WTC11 (cell line): ENCODE measurements around the gene CNMD. TPM values are rescaled to one million over a fixed set of nuclear protein-coding genes. Genes with fewer than 3 reads are reported as not detected.

Source experiments
- ATAC-seq: fragments of 200-7000 bp; cut with Tn5 transposase; 2 replicates; pipeline ENCODE4 v1.10.0; 2021; ENCODE audit warnings: mild to moderate bottlenecking, moderate library complexity
- CTCF ChIA-PET: fragments of 300-600 bp; sonication (Branson Sonifier 250); formaldehyde crosslinking; loops from one replicate; lab custom pipeline; 2021; ENCODE audit warnings: antibody characterized with exemption; lab: Charles Lee
- POLR2A ChIA-PET: fragments of 350-600 bp; sonication (Branson Sonifier 250); formaldehyde crosslinking; loops from one replicate; lab custom pipeline; 2021; ENCODE audit warnings: antibody characterized with exemption; lab: Charles Lee
- DNase-seq: peaks from one replicate; pipeline ENCODE4 v3.0.0; 2021; ENCODE audit warnings: low spot score
- H3K27ac Mint-ChIP-seq: 2 replicates; pipeline ENCODE4 v1.8.0; 2021; ENCODE audit warnings: mixed read lengths
- H3K27me3 Mint-ChIP-seq: 2 replicates; pipeline ENCODE4 v1.8.0; 2021; ENCODE audit warnings: low read depth, mild to moderate bottlenecking, moderate library complexity, mixed read lengths
- H3K36me3 Mint-ChIP-seq: 2 replicates; pipeline ENCODE4 v1.8.0; 2021; ENCODE audit warnings: mixed read lengths
- H3K4me1 Mint-ChIP-seq: 2 replicates; pipeline ENCODE4 v1.8.0; 2022; ENCODE audit warnings: mixed read lengths
- H3K4me3 Mint-ChIP-seq: 2 replicates; pipeline ENCODE4 v1.8.0; 2021; ENCODE audit warnings: mild to moderate bottlenecking, moderate library complexity, mixed read lengths
- H3K9me3 Mint-ChIP-seq: 2 replicates; pipeline ENCODE4 v1.8.0; 2021; ENCODE audit warnings: mixed read lengths
- EMX1 ChIP-seq: fragments of 250-450 bp; sonication (Bioruptor Pico); IDR thresholded peaks from 2 replicates; pipeline ENCODE4 v1.8.0; 2021; ENCODE audit warnings: mild to moderate bottlenecking
- GRHL2 ChIP-seq: fragments of 250-450 bp; sonication (Bioruptor Pico); IDR thresholded peaks from 2 replicates; pipeline ENCODE4 v1.8.0; 2022; ENCODE audit warnings: mild to moderate bottlenecking, moderate library complexity; ENCODE audit not compliant: insufficient replicate concordance, severe bottlenecking
- JAZF1 ChIP-seq: fragments of 250-450 bp; sonication (Bioruptor Pico); IDR thresholded peaks from 2 replicates; pipeline ENCODE4 v1.9.0; 2021; ENCODE audit warnings: moderate library complexity, mild to moderate bottlenecking, inconsistent platforms
- MYBL2 ChIP-seq: sonication (generic); formaldehyde crosslinking; IDR thresholded peaks from 2 replicates; pipeline ENCODE4 v1.8.1; 2023; ENCODE audit warnings: mild to moderate bottlenecking, moderate library complexity, missing genetic modification reagents
- NFE2L1 ChIP-seq: sonication (generic); formaldehyde crosslinking; IDR thresholded peaks from 2 replicates; pipeline ENCODE4 v1.8.1; 2023; ENCODE audit warnings: missing genetic modification reagents
- SMAD4 ChIP-seq: sonication (generic); formaldehyde crosslinking; IDR thresholded peaks from 2 replicates; pipeline ENCODE4 v1.8.0; 2022; ENCODE audit warnings: mild to moderate bottlenecking, missing genetic modification reagents
- ZNF263 ChIP-seq: sonication (generic); formaldehyde crosslinking; IDR thresholded peaks from 2 replicates; pipeline ENCODE4 v1.8.1; 2022; ENCODE audit warnings: low read depth, mild to moderate bottlenecking, moderate library complexity, missing genetic modification reagents
- total RNA-seq: library from RNA; stranded (reverse); gene quantifications from 3 replicates; pipeline ENCODE4 v1.2.3, GENCODE V29; 2021
- TF ChIP-seq, protein P1 (sequence below): sonication (generic); formaldehyde crosslinking; IDR thresholded peaks from 2 replicates; pipeline ENCODE4 v1.8.0; 2022; ENCODE audit warnings: mild to moderate bottlenecking, missing genetic modification reagents
- TF ChIP-seq, protein P2 (sequence below): sonication (generic); formaldehyde crosslinking; IDR thresholded peaks from 2 replicates; pipeline ENCODE4 v1.8.0; 2023; ENCODE audit warnings: missing genetic modification reagents, mild to moderate bottlenecking, borderline replicate concordance
- TF ChIP-seq, protein P3 (sequence below): sonication (generic); formaldehyde crosslinking; IDR thresholded peaks from 2 replicates; pipeline ENCODE4 v1.8.1; 2022; ENCODE audit warnings: low read depth, missing genetic modification reagents, borderline replicate concordance

CNMD gene
- total RNA-seq, 1 experiment from 2014 or later = 95.1 TPM

DNA sequence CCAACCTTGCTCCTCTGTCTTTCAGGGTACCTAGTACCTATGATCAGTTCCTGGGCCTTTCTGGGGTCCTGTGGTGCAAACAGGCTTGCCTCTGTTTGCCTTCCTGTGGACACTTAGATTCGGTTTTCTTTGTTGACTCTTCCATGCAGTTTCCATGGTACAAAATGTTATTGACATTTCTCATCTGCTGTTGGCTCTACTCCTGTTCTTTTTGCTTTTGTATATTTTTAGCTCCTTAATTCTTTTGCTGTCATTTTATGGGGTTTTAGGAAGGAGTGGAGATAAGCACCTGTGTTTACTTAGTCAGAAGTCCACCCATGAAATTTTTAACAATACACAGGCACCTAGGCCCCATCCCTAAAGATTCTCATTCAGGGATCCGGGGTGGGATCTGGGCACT is 20.5 kb upstream of the CNMD start (continued):
- TF ChIP-seq MYBL2 (CRISPR knock-in tag) = no peak
- TF ChIP-seq, protein P1, sequence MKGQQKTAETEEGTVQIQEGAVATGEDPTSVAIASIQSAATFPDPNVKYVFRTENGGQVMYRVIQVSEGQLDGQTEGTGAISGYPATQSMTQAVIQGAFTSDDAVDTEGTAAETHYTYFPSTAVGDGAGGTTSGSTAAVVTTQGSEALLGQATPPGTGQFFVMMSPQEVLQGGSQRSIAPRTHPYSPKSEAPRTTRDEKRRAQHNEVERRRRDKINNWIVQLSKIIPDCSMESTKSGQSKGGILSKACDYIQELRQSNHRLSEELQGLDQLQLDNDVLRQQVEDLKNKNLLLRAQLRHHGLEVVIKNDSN (CRISPR knock-in tag) = no peak
- TF ChIP-seq, all 79 proteins: peak for 0

DNA sequence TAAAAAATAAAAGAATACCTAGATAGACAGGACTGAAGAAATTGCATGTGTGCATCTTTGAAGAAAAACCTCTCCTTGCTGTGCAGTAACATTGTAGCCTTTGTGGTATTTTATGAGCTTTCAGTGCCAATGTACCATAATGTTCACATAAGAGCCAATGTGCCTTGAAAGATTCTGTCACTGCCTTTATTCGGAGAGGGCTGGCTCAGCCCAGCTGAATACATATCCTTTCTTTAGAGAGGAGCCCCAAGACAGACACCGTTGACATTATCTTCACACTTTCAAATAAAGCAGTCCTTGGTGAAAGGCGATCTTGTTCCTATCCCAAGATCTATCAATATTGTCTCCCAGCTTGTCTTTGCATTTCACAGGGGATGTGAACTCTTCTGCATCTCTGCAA is 18.5 kb upstream of the CNMD start:
- POLR2A ChIA-PET = no interaction called here
- H3K9me3 Mint-ChIP-seq = peaks cover 3% of the 10 kb centered on the region; the same call in 1 of the 2 replicates
- DNase-seq (no peak), ATAC-seq (no peak)
- peaks cover 5% of the 10 kb centered on the region; the same call in 1 of the 2 replicates for H3K4me1 Mint-ChIP-seq
- CTCF ChIA-PET = interaction anchor here (1.0 kb wide), 1 partner anchor 210 kb away, joined by 3 read pairs; no protein-coding TSS in a partner anchor
- TF ChIP-seq SMAD4 (CRISPR knock-in tag) = no peak
- no peak for TF ChIP-seq EMX1
- TF ChIP-seq ZNF263 (CRISPR knock-in tag) = no peak
- TF ChIP-seq GRHL2 (CRISPR knock-in tag) = no peak
- no peak for TF ChIP-seq MYBL2 (CRISPR knock-in tag)
- no peak overlapping the region for H3K4me3 Mint-ChIP-seq
- no peaks in the 10 kb centered on the region for H3K36me3 Mint-ChIP-seq
- H3K27ac Mint-ChIP-seq = no peak overlapping the region
- H3K27me3 Mint-ChIP-seq = no peaks in the 10 kb centered on the region

DNA sequence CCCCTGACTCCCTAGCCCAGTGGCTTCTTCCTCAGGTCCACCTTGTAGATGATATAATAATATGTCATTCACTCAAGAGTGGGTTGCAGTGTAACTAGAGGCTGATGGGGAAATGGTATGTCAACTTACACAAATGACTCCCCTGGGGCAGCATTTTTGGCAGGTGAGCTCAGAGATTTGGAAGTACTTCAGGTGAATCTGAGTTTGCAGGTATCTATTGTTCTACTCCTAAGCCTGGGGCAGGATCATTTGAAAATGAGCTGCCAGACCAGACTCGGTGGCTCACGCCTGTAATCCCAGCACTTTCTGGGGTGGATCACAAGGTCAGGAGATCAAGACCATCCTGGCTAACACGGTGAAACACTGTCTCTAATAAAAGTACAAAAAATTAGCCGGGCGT is 11.6 kb upstream of the CNMD start:
- H3K27me3 Mint-ChIP-seq = no peaks in the 10 kb centered on the region; the same call in 1 of the 2 replicates
- peak; percentile 36; the same call in 1 of the 2 replicates for ATAC-seq
- H3K4me1 Mint-ChIP-seq = no peaks in the 10 kb centered on the region
- H3K9me3 Mint-ChIP-seq = no peaks in the 10 kb centered on the region
- H3K4me3 Mint-ChIP-seq = no peak overlapping the region
- TF ChIP-seq JAZF1 = no peak
- no peak for TF ChIP-seq ZNF263 (CRISPR knock-in tag)
- TF ChIP-seq NFE2L1 (CRISPR knock-in tag) = no peak
- H3K27ac Mint-ChIP-seq = no peak overlapping the region
- ChIA-PET CTCF (interaction anchor here (0.7 to 1.3 kb wide), 2 partner anchors 12 to 284 kb away, joined by 3 to 8 read pairs; no protein-coding TSS in a partner anchor), POLR2A (no interaction called here)
- no peaks in the 10 kb centered on the region for H3K36me3 Mint-ChIP-seq
- no peak for DNase-seq

DNA sequence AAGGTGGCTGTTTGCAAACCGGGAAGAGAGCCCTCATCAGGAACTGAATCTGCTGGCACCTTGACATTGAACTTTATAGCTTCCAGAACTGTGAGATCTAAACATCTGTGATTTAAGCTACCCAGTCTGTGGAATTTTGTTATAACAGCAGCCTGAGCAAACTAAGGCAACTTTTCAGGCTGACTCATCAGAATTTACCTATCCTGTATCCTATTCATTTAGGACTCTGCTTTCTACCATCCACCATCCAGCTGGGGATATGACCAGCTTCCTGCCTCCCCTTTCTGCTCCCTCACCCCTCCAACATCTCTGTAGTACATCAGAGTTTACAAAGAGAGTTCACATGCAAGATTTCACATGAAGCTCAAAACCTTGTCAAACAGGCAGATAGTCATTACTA is 11.1 kb upstream of the CNMD start:
- Mint-ChIP-seq H3K27me3 (peaks cover under 1% of the 10 kb centered on the region; the same call in 1 of the 2 replicates), H3K27ac (no peak overlapping the region), H3K9me3 (no peaks in the 10 kb centered on the region), H3K4me3 (no peak overlapping the region), H3K4me1 (no peaks in the 10 kb centered on the region), H3K36me3 (no peaks in the 10 kb centered on the region)
- TF ChIP-seq, protein P2, sequence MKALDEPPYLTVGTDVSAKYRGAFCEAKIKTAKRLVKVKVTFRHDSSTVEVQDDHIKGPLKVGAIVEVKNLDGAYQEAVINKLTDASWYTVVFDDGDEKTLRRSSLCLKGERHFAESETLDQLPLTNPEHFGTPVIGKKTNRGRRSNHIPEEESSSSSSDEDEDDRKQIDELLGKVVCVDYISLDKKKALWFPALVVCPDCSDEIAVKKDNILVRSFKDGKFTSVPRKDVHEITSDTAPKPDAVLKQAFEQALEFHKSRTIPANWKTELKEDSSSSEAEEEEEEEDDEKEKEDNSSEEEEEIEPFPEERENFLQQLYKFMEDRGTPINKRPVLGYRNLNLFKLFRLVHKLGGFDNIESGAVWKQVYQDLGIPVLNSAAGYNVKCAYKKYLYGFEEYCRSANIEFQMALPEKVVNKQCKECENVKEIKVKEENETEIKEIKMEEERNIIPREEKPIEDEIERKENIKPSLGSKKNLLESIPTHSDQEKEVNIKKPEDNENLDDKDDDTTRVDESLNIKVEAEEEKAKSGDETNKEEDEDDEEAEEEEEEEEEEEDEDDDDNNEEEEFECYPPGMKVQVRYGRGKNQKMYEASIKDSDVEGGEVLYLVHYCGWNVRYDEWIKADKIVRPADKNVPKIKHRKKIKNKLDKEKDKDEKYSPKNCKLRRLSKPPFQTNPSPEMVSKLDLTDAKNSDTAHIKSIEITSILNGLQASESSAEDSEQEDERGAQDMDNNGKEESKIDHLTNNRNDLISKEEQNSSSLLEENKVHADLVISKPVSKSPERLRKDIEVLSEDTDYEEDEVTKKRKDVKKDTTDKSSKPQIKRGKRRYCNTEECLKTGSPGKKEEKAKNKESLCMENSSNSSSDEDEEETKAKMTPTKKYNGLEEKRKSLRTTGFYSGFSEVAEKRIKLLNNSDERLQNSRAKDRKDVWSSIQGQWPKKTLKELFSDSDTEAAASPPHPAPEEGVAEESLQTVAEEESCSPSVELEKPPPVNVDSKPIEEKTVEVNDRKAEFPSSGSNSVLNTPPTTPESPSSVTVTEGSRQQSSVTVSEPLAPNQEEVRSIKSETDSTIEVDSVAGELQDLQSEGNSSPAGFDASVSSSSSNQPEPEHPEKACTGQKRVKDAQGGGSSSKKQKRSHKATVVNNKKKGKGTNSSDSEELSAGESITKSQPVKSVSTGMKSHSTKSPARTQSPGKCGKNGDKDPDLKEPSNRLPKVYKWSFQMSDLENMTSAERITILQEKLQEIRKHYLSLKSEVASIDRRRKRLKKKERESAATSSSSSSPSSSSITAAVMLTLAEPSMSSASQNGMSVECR (CRISPR knock-in tag) = no peak
- TF ChIP-seq NFE2L1 (CRISPR knock-in tag) = no peak
- POLR2A ChIA-PET = no interaction called here
- DNase-seq = no peak
- ATAC-seq = no peak
- CTCF ChIA-PET = interaction anchor here (1.3 kb wide), 1 partner anchor 12 kb away, joined by 8 read pairs; no protein-coding TSS in a partner anchor

DNA sequence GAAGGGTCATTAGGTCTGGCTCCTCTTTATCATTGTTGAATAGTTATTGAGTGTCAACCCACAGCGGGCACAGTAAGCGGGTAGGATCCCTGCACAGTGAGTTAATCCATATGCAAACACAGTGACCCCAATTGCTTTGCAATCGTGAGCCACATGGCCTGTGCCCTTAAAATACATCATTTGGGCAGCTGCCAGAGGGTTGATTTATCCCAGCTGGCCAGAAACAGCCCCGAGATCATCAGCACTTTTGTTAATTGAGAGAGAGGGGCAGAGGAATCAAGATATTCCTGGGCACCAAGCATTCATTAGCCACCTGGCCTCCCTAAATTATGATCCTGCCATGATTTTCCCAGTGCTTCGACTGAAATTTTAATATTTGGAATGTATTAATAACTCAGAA is 9.8 kb upstream of the CNMD start:
- DNase-seq = no peak
- POLR2A ChIA-PET = no interaction called here
- CTCF ChIA-PET = no interaction called here
- Mint-ChIP-seq H3K27ac (no peak overlapping the region), H3K4me3 (no peak overlapping the region), H3K4me1 (no peaks in the 10 kb centered on the region), H3K36me3 (no peaks in the 10 kb centered on the region), H3K27me3 (peaks cover 3% of the 10 kb centered on the region; the same call in 1 of the 2 replicates), H3K9me3 (0 out of 2 replicates have a peak, but pooled peaks cover 4% of the 10 kb centered on the region)
- TF ChIP-seq, protein P3, sequence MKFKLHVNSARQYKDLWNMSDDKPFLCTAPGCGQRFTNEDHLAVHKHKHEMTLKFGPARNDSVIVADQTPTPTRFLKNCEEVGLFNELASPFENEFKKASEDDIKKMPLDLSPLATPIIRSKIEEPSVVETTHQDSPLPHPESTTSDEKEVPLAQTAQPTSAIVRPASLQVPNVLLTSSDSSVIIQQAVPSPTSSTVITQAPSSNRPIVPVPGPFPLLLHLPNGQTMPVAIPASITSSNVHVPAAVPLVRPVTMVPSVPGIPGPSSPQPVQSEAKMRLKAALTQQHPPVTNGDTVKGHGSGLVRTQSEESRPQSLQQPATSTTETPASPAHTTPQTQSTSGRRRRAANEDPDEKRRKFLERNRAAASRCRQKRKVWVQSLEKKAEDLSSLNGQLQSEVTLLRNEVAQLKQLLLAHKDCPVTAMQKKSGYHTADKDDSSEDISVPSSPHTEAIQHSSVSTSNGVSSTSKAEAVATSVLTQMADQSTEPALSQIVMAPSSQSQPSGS (CRISPR knock-in tag) = no peak
- TF ChIP-seq, all 79 proteins: peak for 0
- no peak for ATAC-seq
